CD1c-positive myeloid dendritic cell (primary cell): Measurements from ENCODE around the gene MAGT1.
A peak's percentile ranks its signal among the peaks of the same experiment; 100 is the strongest.
"Not testable (repeated sequence)": the region's sequence is repeated elsewhere in the genome, so short reads cannot be mapped to it uniquely, and the experiment has no call there.

ENCODE experiments used
- DNase-seq: peaks from one replicate; pipeline ENCODE4 v3.0.0-alpha.2; 2016; ENCODE audit errors: extremely low spot score

Gene MAGT1

GRCh38 chrX:77894921-77895886 lies at the start of gene MAGT1:
Gene MAGT1, minus strand, starts transcription at chrX:77895435. Its CDS starts 25 bp downstream, at chrX:77895410.
- DNase-seq, result peak; percentile 98

- not testable (repeated sequence) for DNase-seq
Measured at GRCh38 chrX:77945031-77945430, 49.8 kb upstream of the MAGT1 start.

DNA sequence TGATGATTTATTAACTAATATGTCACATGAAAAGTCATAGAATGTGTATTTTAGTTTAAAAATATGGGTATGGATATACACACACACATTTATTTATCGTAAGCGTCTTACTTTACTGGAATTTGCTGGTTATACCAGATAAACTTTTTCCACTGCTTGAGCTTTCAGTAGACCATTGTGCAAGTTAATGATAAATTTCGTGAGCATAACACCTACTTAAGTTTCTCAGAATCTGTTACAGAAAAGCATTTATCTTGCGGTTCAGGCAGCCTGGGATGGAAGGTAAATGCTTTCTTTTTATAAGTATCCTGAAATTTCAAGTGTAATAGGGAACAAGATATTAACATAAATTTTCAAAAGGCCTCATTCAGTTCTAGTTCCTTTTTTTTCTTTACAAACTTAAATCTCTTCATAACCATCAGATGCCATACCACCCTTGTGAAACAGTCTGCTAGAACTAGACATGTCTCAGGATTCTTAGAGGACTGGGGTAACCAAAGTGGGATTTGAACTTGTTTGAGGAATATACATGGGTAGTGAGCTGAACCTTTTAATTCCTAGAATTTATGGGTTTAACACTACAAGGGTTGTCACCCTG lies 42.9 kb upstream of the MAGT1 start:
- peak; percentile 39 for DNase-seq

DNA sequence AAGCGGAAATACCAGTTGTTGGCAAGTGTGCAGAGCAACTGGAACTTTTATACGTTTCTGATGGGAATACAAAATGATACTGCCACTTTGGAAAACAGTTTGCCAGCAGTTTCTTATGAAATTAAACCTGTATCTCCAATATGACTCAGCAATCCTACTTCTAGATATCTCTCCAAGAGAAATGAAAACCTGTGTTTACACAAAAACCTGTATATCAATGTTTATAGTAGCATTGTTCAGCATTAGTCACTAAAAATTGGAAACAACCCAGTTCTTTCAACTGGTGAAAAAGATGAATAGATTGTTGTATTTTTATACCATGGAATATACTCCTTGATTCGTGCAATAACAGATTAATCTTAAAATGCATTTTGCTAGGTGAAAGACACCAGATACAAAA lies 42.1 kb upstream of the MAGT1 start:
- DNase-seq, result no peak

GRCh38 chrX:77936299-77936698 lies 41.1 kb upstream of the MAGT1 start:
- no peak for DNase-seq

- peak; percentile 51 for DNase-seq
Measured at GRCh38 chrX:77935886-77936285, 40.7 kb upstream of the MAGT1 start.

GRCh38 chrX:77930581-77930980 lies 35.3 kb upstream of the MAGT1 start:
- no peak for DNase-seq

DNA sequence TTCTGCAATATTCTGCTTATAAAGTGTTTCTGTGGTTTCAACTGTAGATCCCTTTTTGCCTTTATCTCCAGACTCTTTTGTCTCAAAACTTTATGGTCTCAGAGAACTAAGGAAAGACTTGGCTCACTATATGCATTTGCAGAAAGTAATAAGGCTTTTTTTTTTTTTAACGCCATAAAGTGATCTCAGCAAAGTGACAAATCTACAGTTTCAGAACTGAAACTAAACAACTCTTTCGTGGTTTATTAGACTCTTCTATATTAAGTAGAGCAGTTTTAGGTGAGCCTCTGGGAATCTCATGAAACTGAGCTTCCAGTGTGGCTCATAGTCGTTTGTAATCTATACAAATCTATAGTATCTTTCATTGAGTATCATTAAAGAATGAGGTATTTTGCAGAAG lies 30.5 kb upstream of the MAGT1 start:
- DNase-seq, result no peak

- no peak for DNase-seq
Measured at GRCh38 chrX:77924320-77924859, 29.2 kb upstream of the MAGT1 start.

DNA sequence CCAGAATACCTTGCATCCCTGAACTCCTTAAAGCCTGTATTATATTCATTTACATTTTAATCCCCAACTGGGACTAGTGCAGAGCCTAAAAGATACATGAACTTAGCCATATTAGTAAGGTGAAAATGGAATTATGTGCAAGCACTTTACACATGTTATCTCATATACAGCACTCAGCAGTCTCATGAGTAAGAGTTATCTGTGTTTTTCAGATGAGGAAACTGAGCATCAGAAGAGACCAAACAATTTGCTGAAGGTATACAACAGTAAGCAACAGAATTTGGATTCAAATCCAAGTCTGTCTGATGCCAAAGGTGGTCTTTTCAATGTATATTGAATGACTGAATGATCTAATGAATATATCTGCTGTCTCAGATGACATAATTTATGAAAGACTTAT lies 27.6 kb upstream of the MAGT1 start:
- no peak for DNase-seq

- not testable (repeated sequence) for DNase-seq
Measured at GRCh38 chrX:77919370-77919769, 24.1 kb upstream of the MAGT1 start.

- no peak for DNase-seq
Measured at GRCh38 chrX:77918568-77918967, 23.3 kb upstream of the MAGT1 start.

- no peak for DNase-seq
Measured at GRCh38 chrX:77917294-77917933, 22.2 kb upstream of the MAGT1 start.

DNA sequence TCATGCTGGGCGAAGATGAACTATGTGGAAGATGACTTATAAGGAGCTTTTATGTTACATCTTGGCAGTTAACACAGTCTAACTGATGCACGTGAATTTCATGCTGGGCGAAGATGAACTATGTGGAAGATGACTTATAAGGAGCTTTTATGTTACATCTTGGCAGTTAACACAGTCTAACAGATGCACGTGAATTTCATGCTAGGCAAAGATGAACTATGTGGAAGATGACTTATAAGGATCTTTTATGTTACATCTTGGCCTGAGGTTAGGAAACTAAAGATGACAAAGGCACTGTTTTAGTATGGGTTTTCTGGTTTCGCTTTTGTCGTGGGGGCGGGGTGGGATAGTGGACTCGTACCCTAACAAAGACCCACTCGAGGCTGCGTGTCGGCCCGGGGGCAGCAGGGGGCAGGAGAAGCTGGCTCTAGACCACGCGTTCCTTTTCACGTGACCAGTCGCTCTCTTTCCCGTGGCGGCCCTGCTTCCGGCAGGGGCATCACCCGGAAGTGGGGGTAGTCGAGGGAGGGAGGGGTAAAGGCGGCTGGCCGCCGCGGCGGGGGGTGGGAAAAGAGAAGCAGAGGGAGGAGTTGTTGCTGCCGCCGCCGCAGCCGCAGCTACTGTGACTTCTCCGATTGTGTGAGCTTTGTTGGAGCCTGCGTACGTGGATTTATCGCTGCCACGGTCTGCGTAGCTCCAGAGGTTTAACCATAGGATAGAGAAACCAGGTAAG lies 15.0 kb upstream of the MAGT1 start, which contains the start of gene ATP7A:
ATP7A (plus strand) TSS at position 586 of the 733 bp plus-strand sequence. CDS start 60,949 bp downstream, outside the sequence.
- peak; percentile 91 for DNase-seq

GRCh38 chrX:77901506-77901905 lies 6.3 kb upstream of the MAGT1 start:
- DNase-seq, result no peak

DNA sequence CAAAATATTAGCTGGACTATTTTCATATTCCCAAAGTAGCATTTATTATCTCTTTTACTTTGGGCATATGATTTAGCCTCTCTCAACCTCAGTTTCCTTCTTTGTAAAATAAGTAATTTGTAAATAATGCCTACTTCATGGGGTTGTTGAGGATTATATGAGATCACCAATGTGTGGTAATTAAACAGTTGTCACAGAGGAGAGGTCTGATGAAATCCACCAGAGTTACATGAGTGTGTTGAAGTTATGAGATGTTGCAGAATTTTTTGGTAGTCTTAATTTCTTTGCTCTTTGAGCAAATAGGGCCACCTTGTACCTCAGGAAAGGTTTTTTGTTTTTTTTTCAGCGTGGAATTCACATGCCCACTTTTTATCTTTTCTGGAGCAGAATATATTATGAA lies 5.5 kb upstream of the MAGT1 start:
- peak; percentile 33 for DNase-seq

GRCh38 chrX:77899081-77899828 lies 4.0 kb upstream of the MAGT1 start, which contains the start of gene COX7B:
Gene COX7B, plus strand, starts transcription at chrX:77899468. Its CDS starts 86 bp downstream, at chrX:77899554.
- peak; percentile 96 for DNase-seq

DNA sequence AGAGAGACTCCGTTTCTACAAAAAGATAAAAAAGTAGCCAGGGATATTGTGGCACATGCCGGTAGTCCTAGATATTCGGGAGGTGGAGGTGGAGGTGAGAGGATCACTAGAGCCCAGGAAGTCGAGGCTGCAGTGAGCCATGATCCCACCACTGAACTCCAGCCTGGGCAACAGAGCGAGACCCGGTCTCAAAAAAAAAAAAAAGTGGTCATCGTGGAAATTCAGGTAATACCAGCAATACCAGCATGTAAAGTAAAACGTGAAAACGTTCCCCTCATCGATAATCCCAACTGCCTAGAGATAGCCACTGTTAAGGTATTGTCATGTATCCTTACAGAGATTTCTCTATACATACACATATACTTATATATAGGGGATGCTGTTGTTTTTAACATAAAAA lies 1.5 kb downstream of the MAGT1 start:
- DNase-seq, result no peak

- no peak for DNase-seq
Measured at GRCh38 chrX:77892887-77893286, 2.3 kb downstream of the MAGT1 start.

GRCh38 chrX:77881418-77881817 lies 13.8 kb downstream of the MAGT1 start:
- DNase-seq, result not testable (repeated sequence)

- DNase-seq, result no peak
Measured at GRCh38 chrX:77875372-77875771, 19.9 kb downstream of the MAGT1 start.
